Lung (tissue), 12 donors: ENCODE data around the gene BRF1. TPM values are rescaled to one million over a fixed set of nuclear protein-coding genes. Genes with fewer than 3 reads are reported as not detected.

ENCODE experiments used
- ATAC-seq: fragments of 200-7000 bp; cut with Tn5 transposase; one replicate; pipeline ENCODE4 v1.9.1; 2020; ENCODE audit warnings: moderate number of reproducible peaks; ENCODE audit not compliant: insufficient read depth, low FRiP score
- DNase-seq, 3 donors: peaks; one replicate each; pipeline ENCODE4 v3.0.0-alpha.2; 2013 to 2017
- H3K27ac ChIP-seq, 2 donors: one replicate each; pipeline ENCODE4 v1.5.1; 2013; ENCODE audit warnings: mild to moderate bottlenecking in 2 of 2, moderate library complexity in 2 of 2, control low read depth in 1 of 2, inconsistent platforms in 1 of 2, low read depth in 1 of 2, low read length in 1 of 2
- H3K27me3 ChIP-seq, 3 donors: one replicate each; pipeline ENCODE4 v1.5.1; 2013; ENCODE audit warnings: low read length in 2 of 3; ENCODE audit not compliant: control insufficient read depth in 3 of 3, insufficient read depth in 3 of 3
- H3K36me3 ChIP-seq, 4 donors: one replicate each; pipeline ENCODE4 v1.5.1; 2013; ENCODE audit warnings: low read length in 4 of 4, mild to moderate bottlenecking in 1 of 4, moderate library complexity in 1 of 4; ENCODE audit not compliant: control insufficient read depth in 4 of 4, insufficient read depth in 4 of 4
- H3K4me1 ChIP-seq, 5 donors: one replicate each; pipeline ENCODE4 v1.5.1; 2013; ENCODE audit warnings: low read length in 5 of 5, mild to moderate bottlenecking in 2 of 5, moderate library complexity in 1 of 5; ENCODE audit not compliant: control insufficient read depth in 5 of 5, insufficient read depth in 5 of 5
- H3K4me3 ChIP-seq: one replicate; pipeline ENCODE4 v1.5.1; 2013; ENCODE audit warnings: mild to moderate bottlenecking, control low read depth, moderate library complexity
- H3K9ac ChIP-seq, 2 donors: one replicate each; pipeline ENCODE4 v1.5.1; 2013; ENCODE audit warnings: low read length in 2 of 2, control low read depth in 1 of 2; ENCODE audit not compliant: insufficient read depth in 1 of 2
- H3K9me3 ChIP-seq, 4 donors: one replicate each; pipeline ENCODE4 v1.5.1; 2013; ENCODE audit warnings: low read length in 3 of 4, mild to moderate bottlenecking in 1 of 4, moderate library complexity in 1 of 4; ENCODE audit not compliant: control insufficient read depth in 4 of 4, insufficient read depth in 3 of 4
- WGBS, 2 donors: extraction: QIAGEN DNeasy Blood & Tissue Kit; methylation state at CpG; one replicate each; pipeline ENCODE4 v1.1.7; 2013; 5-methylcytosine and 5-hydroxymethylcytosine counted together
- polyA plus RNA-seq, 2 donors: library from polyadenylated mRNA; stranded (reverse); fragments of 200-250 nt; gene quantifications; one replicate each; pipeline ENCODE4 v1.2.1, GENCODE V29; 2013
- total RNA-seq, 2 donors: library from RNA; depleted of rRNA in 1 of 2; stranded (reverse); fragments of >200 nt in 1 of 2; gene quantifications; one replicate each; pipeline ENCODE4 v1.2.1, GENCODE V29; 2014 to 2021
- TF ChIP-seq, protein P1 (sequence below): IDR thresholded peaks from 2 replicates; pipeline ENCODE4 v1.5.1; 2012; ENCODE audit warnings: mild to moderate bottlenecking; ENCODE audit errors: control extremely low read depth, extremely low read depth
- donor health status: control.
- donor health status: control.
- donor health status: Bipolar disorder and iron deficiency.
- donor health status: healthy.
- donor health status: DM: yes; HTN: yes; CAD: no.

Gene BRF1
- total and polyA plus RNA-seq, 4 donors: 14.2 to 55.3 (median 37.2) TPM

DNA sequence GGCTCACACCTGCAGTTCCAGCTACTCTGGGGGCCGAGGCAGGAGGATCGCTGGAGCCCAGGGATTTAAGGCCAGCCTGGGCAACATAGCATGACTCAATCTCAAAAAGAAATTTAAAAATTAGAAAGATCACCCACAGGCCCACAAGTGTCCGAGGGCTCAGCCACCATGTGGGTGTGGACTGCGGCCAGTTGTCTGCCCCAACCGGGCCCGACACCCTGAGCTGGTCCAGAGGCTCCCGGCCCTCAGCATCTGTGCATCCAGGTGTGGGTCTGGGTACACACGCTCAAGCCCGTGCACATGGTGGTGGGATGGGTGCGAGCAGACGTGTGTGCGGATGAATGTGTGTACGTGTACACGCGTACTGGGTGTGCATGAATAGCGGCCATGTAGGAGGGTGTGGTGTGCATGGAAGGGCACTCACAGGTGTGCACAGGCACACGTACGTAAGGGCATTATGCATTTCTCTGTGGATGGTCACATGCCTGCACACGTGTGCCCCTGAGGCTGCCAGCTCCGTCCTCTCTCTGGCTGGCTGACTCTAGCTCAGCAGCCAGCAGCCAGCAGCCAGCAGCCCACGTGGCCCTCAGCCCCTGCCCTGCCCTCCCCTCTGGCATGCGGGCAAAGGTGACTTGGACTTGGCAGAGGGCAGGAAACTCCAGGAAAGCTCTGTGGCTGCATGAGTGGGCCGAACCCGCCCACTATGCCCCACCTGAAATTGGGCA lies 96.4 kb downstream of the BRF1 start:
- no peak overlapping the region for H3K4me3 ChIP-seq
- H3K9me3 ChIP-seq: no peaks in the 10 kb centered on the region
- H3K4me1 ChIP-seq: peaks cover 0 to 19% (median 8%) of the 10 kb centered on the region in 5 donors
- H3K36me3 ChIP-seq: peaks cover 0 to 4% (median 0%) of the 10 kb centered on the region in 4 donors
- TF ChIP-seq, protein P1, sequence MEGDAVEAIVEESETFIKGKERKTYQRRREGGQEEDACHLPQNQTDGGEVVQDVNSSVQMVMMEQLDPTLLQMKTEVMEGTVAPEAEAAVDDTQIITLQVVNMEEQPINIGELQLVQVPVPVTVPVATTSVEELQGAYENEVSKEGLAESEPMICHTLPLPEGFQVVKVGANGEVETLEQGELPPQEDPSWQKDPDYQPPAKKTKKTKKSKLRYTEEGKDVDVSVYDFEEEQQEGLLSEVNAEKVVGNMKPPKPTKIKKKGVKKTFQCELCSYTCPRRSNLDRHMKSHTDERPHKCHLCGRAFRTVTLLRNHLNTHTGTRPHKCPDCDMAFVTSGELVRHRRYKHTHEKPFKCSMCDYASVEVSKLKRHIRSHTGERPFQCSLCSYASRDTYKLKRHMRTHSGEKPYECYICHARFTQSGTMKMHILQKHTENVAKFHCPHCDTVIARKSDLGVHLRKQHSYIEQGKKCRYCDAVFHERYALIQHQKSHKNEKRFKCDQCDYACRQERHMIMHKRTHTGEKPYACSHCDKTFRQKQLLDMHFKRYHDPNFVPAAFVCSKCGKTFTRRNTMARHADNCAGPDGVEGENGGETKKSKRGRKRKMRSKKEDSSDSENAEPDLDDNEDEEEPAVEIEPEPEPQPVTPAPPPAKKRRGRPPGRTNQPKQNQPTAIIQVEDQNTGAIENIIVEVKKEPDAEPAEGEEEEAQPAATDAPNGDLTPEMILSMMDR: no peak
- peak; percentile 23 for ATAC-seq
- WGBS, 2 donors: 57 to 60% methylated on average over 24 of the region's 24 CpGs
- peaks cover 0 to 7% (median 6%) of the 10 kb centered on the region in 3 donors for H3K27me3 ChIP-seq
- DNase-seq: no peak
- no peak overlapping the region for H3K9ac ChIP-seq
- H3K27ac ChIP-seq: peak overlapping the region in 1 of 2 donors; percentile 45

DNA sequence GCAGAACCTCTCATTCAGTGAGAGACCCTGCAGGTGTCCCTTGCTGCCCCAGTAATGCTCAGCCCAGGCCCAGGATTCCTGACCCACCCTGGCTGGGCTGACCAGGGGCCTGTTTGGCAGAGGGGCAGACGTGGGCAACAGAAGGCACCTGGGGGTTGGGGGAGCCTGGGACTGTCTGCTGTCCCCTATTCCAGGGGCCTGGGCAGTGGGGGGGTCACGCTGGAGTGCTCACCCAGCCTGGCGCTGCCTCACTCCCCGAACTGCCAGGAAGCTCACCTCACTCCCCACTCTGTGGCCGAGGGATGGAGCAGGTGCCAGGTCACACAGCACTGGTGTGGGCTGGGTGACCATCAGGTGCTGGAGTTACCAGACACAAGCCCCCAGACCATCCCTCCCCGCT lies 97.1 kb downstream of the BRF1 start:
- WGBS, 2 donors: 65 to 80% methylated on average over 6 of the region's 6 CpGs
- H3K27ac ChIP-seq: peak overlapping the region in 1 of 2 donors; percentile 5

DNA sequence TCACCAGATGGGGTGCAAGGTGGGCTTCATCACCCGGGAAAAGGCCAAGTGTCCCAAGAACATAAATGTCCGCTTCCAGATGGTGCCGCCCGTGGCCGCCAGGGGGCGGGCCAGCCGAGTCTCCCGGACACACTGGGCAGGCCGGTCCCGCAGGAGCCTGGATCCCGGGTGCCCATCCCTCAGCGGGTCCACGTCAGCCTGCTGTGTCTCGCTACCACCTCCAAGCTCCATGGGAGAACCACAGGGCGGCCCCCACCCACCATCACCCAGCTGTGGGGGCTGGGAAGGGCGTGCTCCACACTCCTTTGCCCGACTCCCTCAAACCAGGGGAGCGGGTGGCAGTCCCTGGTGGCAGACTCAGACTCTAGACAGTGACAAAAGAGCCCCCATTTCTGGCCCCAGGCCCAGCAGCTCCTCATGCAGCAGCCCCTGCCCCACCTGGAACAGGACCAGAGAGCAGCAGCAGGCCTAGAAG lies 97.7 kb downstream of the BRF1 start:
- Histone ChIP-seq H3K9me3 (no peaks in the 10 kb centered on the region), H3K9ac (no peak overlapping the region), H3K36me3 (no peaks in the 10 kb centered on the region), H3K27ac (no peak overlapping the region), H3K4me3 (no peak overlapping the region), H3K4me1 (peaks cover 0 to 23% (median 11%) of the 10 kb centered on the region in 5 donors), H3K27me3 (peaks cover 0 to 8% (median 6%) of the 10 kb centered on the region in 3 donors)
- WGBS, 2 donors: 8 to 13% methylated on average over 14 to 18 of the region's 18 CpGs
- ATAC-seq (peak; percentile 58), DNase-seq (peak; percentile 70 to 82 (median 73))
- TF ChIP-seq, protein P1: peak; percentile 55

More for the DNA sequence above, 97.1 kb downstream of the BRF1 start:
- Histone ChIP-seq H3K9ac (no peak overlapping the region), H3K4me3 (no peak overlapping the region), H3K36me3 (no peaks in the 10 kb centered on the region), H3K27me3 (peaks cover 0 to 8% (median 6%) of the 10 kb centered on the region in 3 donors), H3K9me3 (no peaks in the 10 kb centered on the region), H3K4me1 (peaks cover 0 to 19% (median 10%) of the 10 kb centered on the region in 5 donors)
- TF ChIP-seq, protein P1: no peak
- ATAC-seq (no peak), DNase-seq (no peak)
